Activated CD8-positive, alpha-beta memory T cell treated with anti-CD3 and anti-CD28 coated beads for 4 hours (primary cell): Measurements from ENCODE around the gene EIF4G3.
"Not testable (repeated sequence)": the region's sequence is repeated elsewhere in the genome, so short reads cannot be mapped to it uniquely, and the experiment has no call there.

Experiments
- DNase-seq, 2 donors: peaks; one replicate each; pipeline ENCODE4 v3.0.0-alpha.2; 2020; ENCODE audit warnings: low read depth in 2 of 2

Gene EIF4G3

GRCh38 chr1:21189421-21189820, 12.7 kb upstream of the EIF4G3 start:
- DNase-seq = no peak

- no peak for DNase-seq
Observed at GRCh38 chr1:21188235-21188634, 11.5 kb upstream of the EIF4G3 start.

GRCh38 chr1:21185221-21185731, 8.6 kb upstream of the EIF4G3 start:
- DNase-seq = no peak

- no peak for DNase-seq
Observed at GRCh38 chr1:21184276-21184675, 7.6 kb upstream of the EIF4G3 start.

- no peak for DNase-seq
Observed at GRCh38 chr1:21182181-21182731, 5.6 kb upstream of the EIF4G3 start.

- DNase-seq = not testable (repeated sequence)
Observed at GRCh38 chr1:21178271-21178670, 1.6 kb upstream of the EIF4G3 start.

GRCh38 chr1:21175670-21176581, 771 bp downstream of the EIF4G3 start:
- peak in 1 of 2 donors; percentile 13 for DNase-seq

- no peak for DNase-seq
Observed at GRCh38 chr1:21175324-21175669, 1.4 kb downstream of the EIF4G3 start.

- DNase-seq = no peak
Observed at GRCh38 chr1:21174654-21175323, 1.9 kb downstream of the EIF4G3 start.

GRCh38 chr1:21174230-21174629, 2.5 kb downstream of the EIF4G3 start:
- no peak for DNase-seq

GRCh38 chr1:21173096-21173495, 3.6 kb downstream of the EIF4G3 start:
- DNase-seq = not testable (repeated sequence)

- DNase-seq = not testable (repeated sequence)
Observed at GRCh38 chr1:21170837-21171236, 5.9 kb downstream of the EIF4G3 start.

GRCh38 chr1:21168444-21168843, 8.3 kb downstream of the EIF4G3 start:
- no peak for DNase-seq

- DNase-seq = no peak
Observed at GRCh38 chr1:21165646-21166045, 11.1 kb downstream of the EIF4G3 start.

GRCh38 chr1:21165076-21165475, 11.6 kb downstream of the EIF4G3 start:
- no peak for DNase-seq

GRCh38 chr1:21164266-21164665, 12.4 kb downstream of the EIF4G3 start:
- no peak for DNase-seq

GRCh38 chr1:21162740-21163464, 13.8 kb downstream of the EIF4G3 start:
- no peak for DNase-seq

- DNase-seq = no peak
Observed at GRCh38 chr1:21161842-21162241, 14.9 kb downstream of the EIF4G3 start.

GRCh38 chr1:21160263-21160796, 16.4 kb downstream of the EIF4G3 start:
- no peak for DNase-seq

GRCh38 chr1:21157868-21158267, 18.8 kb downstream of the EIF4G3 start:
- no peak for DNase-seq

- no peak for DNase-seq
Observed at GRCh38 chr1:21157054-21157453, 19.6 kb downstream of the EIF4G3 start.

GRCh38 chr1:21156019-21156418, 20.7 kb downstream of the EIF4G3 start:
- no peak for DNase-seq
